ENCODE measurements around the gene NME9. TPM values are rescaled to one million over a fixed set of nuclear protein-coding genes. Genes with fewer than 3 reads are reported as not detected.

NME9 gene
- total RNA-seq, 4 donors from 2014 or later, result not detected

DNA sequence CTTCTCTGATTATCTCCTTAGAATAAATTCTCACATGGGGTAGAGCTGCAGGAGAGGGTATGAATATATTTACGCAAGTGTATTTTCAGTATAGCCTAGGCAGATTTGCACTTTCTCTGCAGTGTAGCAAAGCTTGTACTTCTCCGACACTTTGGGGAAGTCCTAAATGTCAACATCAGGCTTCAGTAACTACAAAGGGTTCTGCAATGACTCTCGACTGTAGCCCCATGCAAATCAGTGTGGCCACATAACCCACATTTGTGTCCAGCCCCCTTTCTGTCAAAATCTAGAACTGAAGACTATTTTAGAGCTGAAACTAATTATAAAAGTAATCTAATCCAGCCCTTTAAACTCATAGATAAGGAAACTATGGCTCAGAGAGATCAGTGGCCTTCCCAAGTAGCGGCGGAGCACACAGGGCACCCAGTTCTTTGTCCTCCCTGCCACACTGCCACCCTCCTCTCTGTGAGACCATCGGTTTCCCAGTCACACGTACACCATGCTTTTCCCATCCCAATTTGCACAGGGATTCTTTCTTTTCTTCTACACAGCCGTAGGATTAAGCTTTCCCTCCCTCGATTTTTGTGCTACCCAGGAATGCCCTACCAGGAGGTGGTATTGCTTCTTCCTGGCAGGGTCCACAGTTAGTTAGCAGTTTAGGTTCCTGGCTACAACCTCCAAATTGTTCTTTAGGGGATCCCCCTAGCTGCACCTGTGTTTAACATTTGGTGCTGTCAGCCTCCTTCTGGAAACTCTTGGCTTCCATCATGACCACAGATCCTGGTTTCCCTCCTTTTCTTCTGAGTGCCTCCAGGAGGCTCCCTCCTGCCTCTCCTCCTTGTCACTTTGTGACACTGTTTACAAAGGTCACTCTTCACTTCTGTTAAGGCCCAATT lies 41.7 kb upstream of the NME9 start:
- Histone ChIP-seq H3K27me3 (no peaks in the 10 kb centered on the region), H3K4me1 (peaks cover 0 to 86% (median 46%) of the 10 kb centered on the region in 4 donors), H3K27ac (peak overlapping the region in 3 of 4 donors; percentile 18 to 91 (median 68)), H3K36me3 (peaks cover 0 to 23% (median 0%) of the 10 kb centered on the region in 3 donors), H3K9me3 (no peaks in the 10 kb centered on the region), H3K4me3 (no peak overlapping the region)
- 77 to 85% methylated on average over 9 of the region's 9 CpGs for WGBS, 2 donors
- TF ChIP-seq POLR2A (IDR thresholded peaks at IDR 0.05), result no peak
- TF ChIP-seq, protein P1, sequence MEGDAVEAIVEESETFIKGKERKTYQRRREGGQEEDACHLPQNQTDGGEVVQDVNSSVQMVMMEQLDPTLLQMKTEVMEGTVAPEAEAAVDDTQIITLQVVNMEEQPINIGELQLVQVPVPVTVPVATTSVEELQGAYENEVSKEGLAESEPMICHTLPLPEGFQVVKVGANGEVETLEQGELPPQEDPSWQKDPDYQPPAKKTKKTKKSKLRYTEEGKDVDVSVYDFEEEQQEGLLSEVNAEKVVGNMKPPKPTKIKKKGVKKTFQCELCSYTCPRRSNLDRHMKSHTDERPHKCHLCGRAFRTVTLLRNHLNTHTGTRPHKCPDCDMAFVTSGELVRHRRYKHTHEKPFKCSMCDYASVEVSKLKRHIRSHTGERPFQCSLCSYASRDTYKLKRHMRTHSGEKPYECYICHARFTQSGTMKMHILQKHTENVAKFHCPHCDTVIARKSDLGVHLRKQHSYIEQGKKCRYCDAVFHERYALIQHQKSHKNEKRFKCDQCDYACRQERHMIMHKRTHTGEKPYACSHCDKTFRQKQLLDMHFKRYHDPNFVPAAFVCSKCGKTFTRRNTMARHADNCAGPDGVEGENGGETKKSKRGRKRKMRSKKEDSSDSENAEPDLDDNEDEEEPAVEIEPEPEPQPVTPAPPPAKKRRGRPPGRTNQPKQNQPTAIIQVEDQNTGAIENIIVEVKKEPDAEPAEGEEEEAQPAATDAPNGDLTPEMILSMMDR (IDR thresholded peaks at IDR 0.05), result no peak
- TF ChIP-seq EP300 (IDR thresholded peaks at IDR 0.05), result no peak
- DNase-seq (ENCODE audit: low spot score in 2 of 2), result no peak

DNA sequence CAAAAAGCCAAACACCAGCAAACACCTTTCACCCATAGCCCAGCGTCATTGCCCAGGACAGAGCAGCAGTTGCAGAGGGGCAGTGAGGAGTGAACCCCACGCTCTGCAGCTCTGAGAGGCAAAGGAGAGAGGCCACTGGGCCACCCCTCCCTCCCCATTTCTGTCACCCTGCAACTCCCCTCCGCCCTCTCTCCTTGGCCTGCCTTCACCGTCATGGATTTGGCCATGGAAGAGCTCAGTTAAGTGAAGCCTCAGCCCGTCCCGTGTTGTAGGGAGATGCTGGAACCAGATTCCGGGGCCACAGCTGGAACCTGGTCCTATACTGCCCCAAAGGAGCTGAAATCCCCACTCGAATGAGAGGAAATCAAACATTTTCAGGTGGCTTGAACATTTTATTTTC lies 40.7 kb upstream of the NME9 start:
- Histone ChIP-seq H3K4me3 (no peak overlapping the region), H3K27me3 (no peaks in the 10 kb centered on the region), H3K4me1 (peaks cover 0 to 86% (median 51%) of the 10 kb centered on the region in 4 donors), H3K9me3 (no peaks in the 10 kb centered on the region), H3K27ac (peak overlapping the region in 3 of 4 donors; percentile 55 to 91 (median 85)), H3K36me3 (peaks cover 0 to 23% (median 0%) of the 10 kb centered on the region in 3 donors)
- no peak for TF ChIP-seq EP300 (IDR thresholded peaks at IDR 0.05)
- WGBS, 2 donors, result 71 to 79% methylated on average over 8 of the region's 8 CpGs
- no peak for DNase-seq (ENCODE audit: low spot score in 2 of 2)

DNA sequence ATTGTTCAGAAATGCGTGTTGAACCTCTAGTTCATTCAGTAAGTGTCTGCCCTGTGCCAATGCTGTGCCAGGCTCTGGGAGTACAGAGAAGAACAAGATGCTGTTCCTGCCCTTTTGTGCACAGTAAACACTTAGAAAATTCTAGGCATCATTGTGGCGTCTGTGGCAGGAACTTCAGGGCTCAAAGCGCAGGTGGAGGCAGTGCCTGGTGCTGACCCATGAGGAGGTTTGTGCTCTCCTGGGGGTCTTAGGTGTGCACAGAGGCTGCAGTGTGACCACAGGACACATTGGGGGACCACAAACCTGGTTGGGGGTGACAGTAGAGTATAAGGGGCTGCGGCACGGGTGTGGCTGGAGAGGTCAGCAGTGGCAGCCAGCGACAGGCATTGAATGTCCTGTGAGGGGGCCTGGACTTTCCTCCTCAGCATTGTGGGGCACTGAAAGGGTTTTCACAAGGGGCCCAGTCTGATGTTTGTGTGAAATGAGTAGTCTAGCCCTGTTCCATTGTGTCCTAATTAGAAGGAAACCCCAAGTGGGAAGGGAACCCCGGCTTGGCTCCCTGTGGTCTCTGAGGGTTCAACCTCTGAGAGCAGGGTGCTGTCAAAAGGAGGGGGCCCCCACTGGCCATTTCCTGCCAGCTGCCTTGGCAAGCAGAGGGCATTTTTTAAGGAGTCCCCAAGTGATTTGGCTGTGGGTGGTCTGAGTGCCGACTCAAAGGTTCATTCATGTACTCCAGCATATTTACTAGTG lies 39.7 kb upstream of the NME9 start:
- Histone ChIP-seq H3K4me3 (no peak overlapping the region), H3K9me3 (no peaks in the 10 kb centered on the region), H3K27ac (peak overlapping the region; percentile 43 to 91 (median 70)), H3K27me3 (no peaks in the 10 kb centered on the region), H3K36me3 (peaks cover 0 to 14% (median 0%) of the 10 kb centered on the region in 3 donors), H3K4me1 (peaks cover 0 to 85% (median 56%) of the 10 kb centered on the region in 4 donors)
- TF ChIP-seq, protein P1 (IDR thresholded peaks at IDR 0.05), result no peak
- WGBS, 2 donors, result 33 to 48% methylated on average over 8 of the region's 8 CpGs
- no peak for DNase-seq (ENCODE audit: low spot score in 2 of 2)

DNA sequence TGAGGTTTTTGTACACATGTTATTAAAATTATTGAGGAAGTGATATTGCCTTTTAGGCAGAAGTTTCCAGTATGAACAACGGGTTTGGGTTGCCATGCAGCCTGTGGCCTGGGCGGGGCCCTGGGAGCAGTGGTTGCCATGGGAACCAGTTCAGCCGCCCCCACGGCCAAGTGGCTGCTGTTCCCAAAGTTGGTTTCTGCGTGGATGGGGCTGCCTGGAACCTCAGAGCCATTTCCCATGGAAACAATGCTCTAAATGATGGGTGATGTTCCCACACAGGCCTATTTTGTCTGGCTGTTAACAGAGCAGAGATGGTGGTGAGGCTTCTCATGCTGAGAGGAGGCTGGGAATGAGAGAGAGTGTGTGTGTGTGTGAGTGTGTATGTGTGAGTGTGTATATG lies 38.3 kb upstream of the NME9 start:
- WGBS, 2 donors, result 9 to 12% methylated on average over 5 of the region's 5 CpGs
- H3K36me3 ChIP-seq, result peaks cover 0 to 2% (median 0%) of the 10 kb centered on the region in 3 donors
- no peaks in the 10 kb centered on the region for H3K27me3 ChIP-seq
- no peaks in the 10 kb centered on the region for H3K9me3 ChIP-seq
- H3K4me3 ChIP-seq, result no peak overlapping the region
- peak overlapping the region; percentile 57 to 91 (median 78) for H3K27ac ChIP-seq
- peak; percentile 45 to 54 for DNase-seq (ENCODE audit: low spot score in 2 of 2)
- TF ChIP-seq EP300 (IDR thresholded peaks at IDR 0.05), result peak in 1 of 2 donors; percentile 62
- TF ChIP-seq POLR2A (IDR thresholded peaks at IDR 0.05), result no peak
- H3K4me1 ChIP-seq, result peaks cover 0 to 95% (median 56%) of the 10 kb centered on the region in 4 donors

DNA sequence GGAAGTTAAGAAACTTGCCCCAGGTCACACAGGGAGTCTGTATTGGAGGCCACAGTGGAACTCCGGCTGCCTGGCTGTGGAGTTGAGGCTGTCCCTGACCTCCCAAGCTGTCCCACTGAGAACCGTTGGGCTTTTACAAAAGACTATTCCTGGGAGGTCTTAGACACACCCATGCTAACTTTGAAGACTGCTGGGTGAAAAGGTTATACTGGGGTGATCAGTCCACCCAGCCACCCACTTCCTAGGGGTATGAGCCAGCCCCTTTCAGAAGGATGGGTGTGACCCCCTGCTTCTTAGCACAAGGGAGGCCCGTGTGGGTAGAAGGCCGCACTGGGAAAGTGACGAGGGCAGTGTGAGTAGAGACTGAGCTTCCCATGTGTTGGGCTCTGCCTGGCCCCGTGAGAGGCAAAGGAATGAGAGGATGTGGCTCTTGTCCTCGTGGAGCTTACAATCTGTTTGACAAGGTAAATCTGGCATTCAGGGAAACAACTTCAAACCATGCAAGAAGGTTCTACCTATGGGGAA lies 37.7 kb upstream of the NME9 start:
- Histone ChIP-seq H3K27me3 (no peaks in the 10 kb centered on the region), H3K4me1 (peaks cover 0 to 97% (median 56%) of the 10 kb centered on the region in 4 donors), H3K27ac (peak overlapping the region; percentile 48 to 91 (median 78)), H3K36me3 (no peaks in the 10 kb centered on the region), H3K4me3 (no peak overlapping the region), H3K9me3 (no peaks in the 10 kb centered on the region)
- DNase-seq (ENCODE audit: low spot score in 2 of 2), result no peak
- TF ChIP-seq, protein P1 (IDR thresholded peaks at IDR 0.05), result no peak
- TF ChIP-seq POLR2A (IDR thresholded peaks at IDR 0.05) (no peak), EP300 (IDR thresholded peaks at IDR 0.05) (no peak)
- 66 to 69% methylated on average over 7 of the region's 7 CpGs for WGBS, 2 donors

Measured in tibial nerve (tissue), 4 donors.